Hematopoietic multipotent progenitor cell treated with erythropoietin and hydrocortisone succinate and interleukin-3 and kit ligand, for 8 days (in vitro differentiated cells): ENCODE measurements around the gene UGT1A4.
"Not testable (repeated sequence)": the region's sequence is repeated elsewhere in the genome, so short reads cannot be mapped to it uniquely, and the experiment has no call there.

Source experiments
- DNase-seq: peaks from one replicate; pipeline ENCODE4 v3.0.0-alpha.2; 2015

Gene UGT1A4

DNA sequence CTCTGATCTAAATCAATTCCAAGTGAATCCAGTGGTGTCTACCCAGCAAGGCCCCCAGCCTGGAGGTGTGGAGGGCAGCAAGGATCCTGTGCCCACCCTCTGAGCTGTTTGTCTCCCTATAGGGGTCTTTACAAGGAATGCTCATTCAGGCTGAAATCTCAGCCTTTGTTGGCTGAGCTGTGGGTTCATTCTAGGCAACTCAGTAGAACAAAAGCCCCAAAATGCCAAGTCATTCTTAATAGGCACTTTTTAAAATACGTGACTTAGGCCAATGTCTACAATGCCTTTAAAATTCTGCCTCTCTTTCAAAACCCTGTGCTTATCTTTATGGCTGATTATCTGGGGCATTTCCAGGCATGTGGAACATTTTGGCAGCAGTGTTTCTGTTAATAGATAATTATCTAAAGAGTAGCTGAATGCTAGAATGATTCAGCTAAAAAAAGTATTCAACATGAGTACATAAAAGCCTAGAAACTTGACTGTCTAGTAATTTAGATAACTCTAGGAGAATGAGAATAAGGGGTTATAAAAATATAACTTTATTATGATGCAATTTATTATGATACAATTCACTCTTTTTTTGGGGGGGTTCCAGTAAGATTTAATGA lies 18.4 kb upstream of the UGT1A4 start:
- DNase-seq: peak; percentile 96

DNA sequence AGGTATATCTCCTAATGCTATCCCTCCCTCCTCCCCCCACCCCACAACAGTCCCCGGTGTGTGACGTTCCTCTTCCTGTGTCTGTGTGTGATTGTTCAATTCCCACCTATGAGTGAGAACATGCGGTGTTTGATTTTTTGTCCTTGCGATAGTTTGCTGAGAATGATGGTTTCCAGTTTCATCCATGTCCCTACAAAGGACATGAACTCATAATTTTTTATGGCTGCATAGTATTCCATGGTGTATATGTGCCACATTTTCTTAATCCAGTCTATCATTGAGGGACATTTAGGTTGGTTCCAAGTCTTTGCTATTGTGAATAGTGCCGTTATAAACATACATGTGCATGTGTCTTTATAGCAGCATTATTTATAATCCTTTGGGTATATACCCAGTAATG lies 17.7 kb upstream of the UGT1A4 start:
- DNase-seq: not testable (repeated sequence)

DNA sequence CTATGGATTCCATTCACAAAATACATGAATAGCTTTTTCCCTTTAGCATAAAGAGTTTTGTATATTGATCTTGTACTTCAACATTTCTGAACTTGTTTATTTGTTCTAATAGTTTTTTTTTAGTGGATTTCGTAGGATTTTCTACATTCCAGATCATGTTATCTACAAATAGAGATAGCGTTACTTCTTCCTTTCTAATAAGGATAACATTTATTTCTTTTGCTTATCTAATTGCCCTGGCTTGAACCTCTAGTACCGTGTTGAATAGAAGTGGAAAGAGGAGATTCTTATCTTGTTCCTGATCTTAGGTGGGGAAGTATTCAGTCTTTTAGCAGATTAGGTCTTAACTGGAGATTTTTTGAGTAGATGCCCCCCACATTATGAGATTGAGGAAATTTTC lies 16.3 kb upstream of the UGT1A4 start:
- DNase-seq: no peak

GRCh38 chr2:233705911-233706506 lies 12.5 kb upstream of the UGT1A4 start:
- DNase-seq: peak; percentile 35

- DNase-seq: no peak
Observed at GRCh38 chr2:233706720-233707119, 11.8 kb upstream of the UGT1A4 start.

DNA sequence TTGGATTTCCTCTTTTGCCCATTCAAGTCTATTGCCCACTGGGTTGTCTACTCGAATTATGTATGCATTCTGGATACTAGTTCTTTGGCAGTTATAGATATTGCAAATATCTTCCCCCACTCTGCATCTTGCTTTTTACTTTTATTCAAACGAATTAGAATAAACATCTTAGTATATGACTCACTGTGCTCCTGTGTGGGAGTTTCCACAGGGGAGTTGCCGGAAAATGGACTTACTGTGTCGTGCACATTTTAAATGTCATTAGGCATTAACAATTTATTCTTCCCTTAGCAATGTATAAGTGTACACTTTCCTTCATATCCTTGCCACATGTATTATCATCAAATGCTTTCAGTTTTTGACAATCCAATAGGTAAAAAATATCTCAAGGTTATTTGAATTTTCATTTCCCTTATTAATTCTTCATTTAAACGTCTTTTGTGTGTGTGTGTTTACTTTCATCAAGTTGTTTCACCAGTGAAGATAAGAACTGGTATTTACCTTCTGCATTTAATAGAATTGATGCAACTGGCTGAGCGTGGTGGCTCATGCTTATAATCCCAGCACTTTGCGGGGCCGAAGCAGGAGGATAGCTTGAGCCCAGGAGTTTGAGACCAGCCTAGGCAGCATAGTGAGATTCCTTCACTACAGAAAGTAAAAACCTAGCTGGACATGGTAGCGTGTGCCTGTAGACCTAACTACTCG lies 10.4 kb upstream of the UGT1A4 start:
- DNase-seq: no peak

DNA sequence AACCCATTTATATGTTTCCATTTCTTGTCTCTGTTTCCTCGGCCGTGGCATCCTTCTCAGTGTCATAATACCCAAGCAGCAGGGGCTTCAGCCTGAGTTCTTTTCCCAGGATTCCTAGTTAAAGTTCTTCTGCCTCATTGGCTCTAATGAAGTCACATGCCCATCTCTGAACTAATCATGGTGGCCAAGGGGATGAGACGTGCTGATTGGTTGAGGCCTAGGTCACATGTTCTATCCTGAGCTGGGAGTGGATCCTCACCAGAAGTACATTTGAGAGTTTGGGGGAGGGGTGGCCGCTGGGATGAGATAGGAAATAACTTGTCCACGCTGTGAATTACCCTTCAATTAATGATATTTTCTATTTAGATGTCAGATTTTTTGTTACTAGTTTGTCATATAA lies 9.6 kb upstream of the UGT1A4 start:
- DNase-seq: no peak

- DNase-seq: peak; percentile 80
Observed at GRCh38 chr2:233711312-233712008, 7.1 kb upstream of the UGT1A4 start.

- no peak for DNase-seq
Observed at GRCh38 chr2:233712611-233713261, 5.8 kb upstream of the UGT1A4 start, which contains the start of gene UGT1A5. Gene UGT1A5, plus strand, starts transcription at chr2:233712907. Its CDS starts 85 bp downstream, at chr2:233712992.

GRCh38 chr2:233713262-233713615 lies 5.3 kb upstream of the UGT1A4 start:
- DNase-seq: no peak

- no peak for DNase-seq
Observed at GRCh38 chr2:233714121-233714520, 4.4 kb upstream of the UGT1A4 start.

DNA sequence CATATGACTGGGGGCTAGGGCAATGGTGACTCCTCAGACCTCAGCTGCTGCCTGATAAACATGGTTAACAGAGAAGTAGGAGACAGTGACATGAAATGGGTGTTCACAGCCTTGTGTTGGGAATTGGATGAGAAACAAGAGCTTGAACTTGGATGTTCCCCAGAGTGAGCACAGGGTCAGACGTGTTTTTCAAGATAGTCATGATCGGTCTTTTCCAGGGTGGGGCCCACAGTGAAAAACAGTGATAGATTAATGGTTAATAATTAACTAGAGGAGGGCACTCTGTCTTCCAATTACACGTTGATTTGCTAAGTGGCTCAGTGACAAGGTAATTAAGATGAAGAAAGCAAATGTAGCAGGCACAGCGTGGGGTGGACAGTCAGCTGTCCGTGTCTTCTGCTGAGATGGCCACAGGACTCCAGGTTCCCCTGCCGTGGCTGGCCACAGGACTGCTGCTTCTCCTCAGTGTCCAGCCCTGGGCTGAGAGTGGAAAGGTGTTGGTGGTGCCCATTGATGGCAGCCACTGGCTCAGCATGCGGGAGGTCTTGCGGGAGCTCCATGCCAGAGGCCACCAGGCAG lies 10.3 kb downstream of the UGT1A4 start, which contains the start of gene UGT1A3:
Gene UGT1A3, plus strand, starts transcription at position 320 of the 579 bp plus-strand sequence. Its CDS starts 85 bp downstream, at position 405.
- DNase-seq: no peak

- not testable (repeated sequence) for DNase-seq
Observed at GRCh38 chr2:233736868-233737653, 18.5 kb downstream of the UGT1A4 start.

DNA sequence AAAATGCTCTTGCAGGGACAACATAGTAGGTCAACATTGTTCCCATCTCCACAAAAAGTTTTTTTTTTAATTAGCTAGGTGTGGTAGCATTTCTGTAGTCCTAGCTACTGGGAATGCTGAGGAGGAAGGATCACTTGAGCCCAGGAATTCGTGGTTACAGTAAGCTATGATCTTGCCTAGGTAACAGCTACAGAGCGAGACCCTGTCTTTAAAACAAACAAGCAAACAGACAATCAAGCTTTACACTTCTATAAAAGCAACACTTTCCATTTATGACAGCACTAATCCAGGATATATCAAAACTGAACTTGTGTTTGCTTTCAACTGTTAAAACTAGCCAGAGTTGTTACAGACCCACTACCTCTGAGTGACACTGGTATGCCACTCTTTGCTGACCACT lies 22.3 kb downstream of the UGT1A4 start:
- DNase-seq: no peak

DNA sequence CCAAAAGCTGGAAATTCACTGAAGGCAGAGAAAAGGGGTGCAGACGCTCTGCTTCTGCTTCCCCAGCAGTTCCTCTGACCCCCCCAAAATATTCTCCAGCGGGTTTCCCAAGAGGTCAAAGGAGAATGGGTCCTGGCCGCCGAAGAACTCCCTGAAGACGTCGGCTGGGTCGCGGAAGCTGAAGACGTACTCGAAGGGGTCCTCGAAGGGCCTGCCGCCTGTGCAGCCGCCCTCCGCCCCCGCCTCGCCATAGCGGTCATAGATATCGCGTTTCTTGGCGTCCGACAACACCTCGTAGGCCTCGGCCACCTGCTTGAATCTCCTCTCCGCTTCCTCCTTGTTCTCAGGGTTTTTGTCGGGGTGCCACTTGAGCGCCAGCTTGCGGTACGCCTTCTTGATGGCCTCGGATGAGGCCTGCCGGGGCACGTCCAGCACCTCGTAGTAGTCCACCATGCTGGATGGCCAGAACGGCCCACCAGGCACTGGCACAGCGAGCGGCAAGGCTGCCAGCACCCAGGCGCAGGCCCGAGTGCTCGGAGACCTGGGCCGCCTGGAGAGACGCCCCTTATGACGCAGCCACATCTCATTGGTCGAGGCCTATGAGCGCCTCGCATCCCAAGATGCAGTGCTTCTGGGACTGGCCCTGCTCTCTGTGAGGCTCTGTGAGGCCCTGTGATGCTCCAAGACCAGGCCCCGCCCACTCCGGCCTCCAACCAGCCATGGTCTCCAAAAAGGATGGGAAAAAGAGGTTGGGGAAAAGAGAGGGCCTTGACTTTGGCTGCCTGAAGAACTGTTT lies 25.1 kb downstream of the UGT1A4 start:
- DNase-seq: no peak

DNA sequence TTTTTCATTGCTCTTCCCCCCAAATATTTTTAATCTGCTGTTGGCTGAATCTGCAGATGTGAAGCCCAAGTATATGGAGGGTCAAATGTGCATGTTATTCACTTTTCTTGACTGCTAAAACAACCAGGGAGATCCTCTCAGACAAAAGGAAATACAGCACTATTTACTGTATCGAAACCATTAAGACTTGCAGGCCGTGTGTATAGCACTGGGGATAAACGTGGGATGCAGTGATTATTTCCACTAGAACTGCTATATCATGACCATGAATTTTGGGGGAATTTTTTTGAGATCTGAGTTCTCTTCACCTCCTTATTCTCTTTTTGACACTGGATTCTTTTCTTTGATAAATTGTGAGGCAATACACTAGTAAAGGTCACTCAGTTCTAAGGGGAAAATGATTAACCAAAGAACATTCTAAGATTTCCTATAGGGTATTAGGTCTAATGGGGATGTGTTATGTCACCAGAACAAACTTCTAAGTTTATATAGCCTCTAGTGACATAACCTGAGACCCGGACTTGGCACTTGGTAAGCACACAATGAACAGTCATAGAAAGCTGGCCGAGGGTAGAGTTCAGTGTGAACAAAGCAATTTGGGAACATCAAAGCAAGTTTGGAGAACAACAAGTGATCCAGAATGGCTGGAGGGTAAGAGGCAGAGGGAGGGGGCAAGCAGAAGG lies 26.7 kb downstream of the UGT1A4 start:
- no peak for DNase-seq

GRCh38 chr2:233745838-233746237 lies 27.3 kb downstream of the UGT1A4 start:
- DNase-seq: not testable (repeated sequence)

- no peak for DNase-seq
Observed at GRCh38 chr2:233746475-233747282, 28.1 kb downstream of the UGT1A4 start.

GRCh38 chr2:233747283-233747544 lies 28.7 kb downstream of the UGT1A4 start:
- no peak for DNase-seq

DNA sequence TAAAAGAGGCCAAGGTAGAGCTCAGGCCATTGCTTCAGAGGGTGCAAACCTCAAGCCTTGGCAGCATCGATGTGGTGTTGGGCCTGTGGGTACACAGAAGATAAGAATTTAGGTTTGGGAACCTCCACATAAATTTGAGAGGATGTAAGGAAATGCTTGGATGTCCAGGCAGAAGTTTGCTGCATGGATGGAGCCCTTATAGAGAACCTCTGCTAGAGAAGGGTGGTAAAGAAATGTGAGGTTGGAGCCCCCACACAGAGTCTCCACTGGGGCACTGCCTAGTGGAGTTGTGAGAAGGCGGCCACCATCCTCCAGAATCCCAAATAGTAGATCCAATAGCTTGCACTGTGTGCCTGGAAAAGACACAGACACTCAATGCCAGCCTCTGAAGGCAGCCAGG lies 32.2 kb downstream of the UGT1A4 start:
- not testable (repeated sequence) for DNase-seq
